ENCODE data around the gene C20orf204.

C20orf204 gene

DNA sequence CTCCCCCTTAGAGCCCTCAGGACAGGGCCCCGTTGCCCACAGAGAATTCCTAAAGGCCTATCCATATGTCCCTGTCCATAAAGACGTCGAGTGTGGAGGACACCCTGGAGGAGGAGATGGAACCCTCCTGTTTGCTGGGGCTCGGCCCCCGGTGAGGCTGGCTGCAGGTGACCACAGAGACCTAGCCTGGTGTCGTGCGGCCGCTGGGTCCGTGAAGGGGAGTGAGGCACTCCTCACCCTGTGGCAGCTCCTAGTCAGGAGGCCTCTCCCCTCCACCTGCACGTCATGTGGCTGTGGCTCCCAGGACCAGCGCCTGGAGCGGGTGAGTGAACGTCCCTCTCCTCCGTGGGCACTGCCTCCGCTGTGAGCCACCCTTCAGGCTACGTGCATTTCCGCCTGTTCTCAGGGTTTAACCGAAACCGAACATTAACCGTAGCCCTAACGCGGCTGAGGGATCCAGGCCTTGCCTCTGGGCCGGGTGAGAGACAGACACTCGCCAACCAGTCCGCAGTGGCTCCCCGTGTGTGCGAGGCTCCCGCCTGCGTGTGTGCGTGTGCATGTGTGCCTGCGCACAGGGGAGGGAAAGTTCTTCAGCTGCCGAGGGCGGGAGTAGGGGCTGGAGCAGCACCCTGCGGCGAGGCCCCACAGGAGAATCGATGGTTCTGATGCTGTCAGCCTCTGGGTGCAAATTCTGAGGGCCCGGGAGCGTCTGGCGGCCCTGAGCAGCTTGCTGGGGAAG, 21.1 kb downstream of the C20orf204 start:
- no peak for DNase-seq (ENCODE audit: low read depth)

DNA sequence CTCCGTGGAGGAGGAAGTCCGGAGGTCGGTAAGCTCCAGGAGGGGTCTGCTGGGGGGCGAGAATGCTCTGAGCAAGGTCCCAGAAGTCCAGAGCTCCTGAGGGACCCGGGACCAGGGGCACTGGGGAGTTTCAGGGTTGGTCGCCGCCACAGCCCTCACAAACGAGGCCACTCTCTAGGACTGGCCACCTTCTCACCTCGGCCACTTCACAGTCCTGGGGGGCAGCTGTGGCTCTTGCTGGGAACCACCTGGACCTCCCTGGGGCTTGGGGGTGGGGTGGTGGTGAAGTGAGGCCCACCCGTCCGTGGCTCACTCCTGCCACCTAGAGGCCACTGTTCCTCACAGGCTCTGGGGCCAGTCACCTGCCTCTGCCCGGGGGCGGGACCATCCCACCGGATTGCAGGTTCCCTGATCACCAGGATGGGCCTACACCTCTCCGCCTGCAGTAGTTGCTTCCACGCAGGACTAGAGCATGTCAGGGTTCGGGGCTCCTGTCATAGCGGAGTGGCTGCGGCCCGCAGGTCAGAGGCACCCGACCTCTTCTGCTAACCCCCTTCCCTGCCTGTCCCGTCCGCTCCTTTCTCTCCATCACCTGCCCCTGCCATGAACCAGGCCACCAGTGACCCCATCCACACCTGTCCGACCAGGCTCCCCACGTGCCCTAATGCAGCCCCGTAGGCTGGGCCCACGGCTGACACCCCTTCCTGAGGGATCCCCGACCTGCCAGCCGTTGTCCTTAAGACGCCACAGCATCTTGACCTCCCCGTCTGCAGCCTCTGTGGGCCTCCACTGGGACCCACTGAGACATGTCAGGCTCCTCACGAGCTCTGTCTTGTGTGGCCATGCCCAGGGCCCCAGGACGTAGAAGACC, 21.9 kb downstream of the C20orf204 start:
- peak; percentile 43 for DNase-seq (ENCODE audit: low read depth)

GRCh38 chr20:64058536-64058935, 22.6 kb downstream of the C20orf204 start:
- DNase-seq (ENCODE audit: low read depth) = no peak

DNA sequence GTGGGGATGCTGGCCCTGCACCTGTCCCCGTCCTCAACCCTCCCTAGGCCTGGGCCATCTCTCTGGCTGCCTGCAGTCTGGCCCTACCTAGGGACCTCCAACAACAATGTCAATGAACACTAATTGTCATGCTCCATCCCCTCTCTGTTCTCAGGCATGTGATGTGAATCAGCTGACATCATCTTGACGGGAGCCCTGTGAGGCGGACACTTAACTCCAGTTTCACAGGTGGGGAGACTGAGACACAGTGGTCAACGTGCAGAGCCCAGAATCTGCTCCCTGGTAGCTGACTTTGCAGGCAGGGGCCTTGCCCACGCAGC, 26.3 kb downstream of the C20orf204 start:
- DNase-seq (ENCODE audit: low read depth) = no peak

DNA sequence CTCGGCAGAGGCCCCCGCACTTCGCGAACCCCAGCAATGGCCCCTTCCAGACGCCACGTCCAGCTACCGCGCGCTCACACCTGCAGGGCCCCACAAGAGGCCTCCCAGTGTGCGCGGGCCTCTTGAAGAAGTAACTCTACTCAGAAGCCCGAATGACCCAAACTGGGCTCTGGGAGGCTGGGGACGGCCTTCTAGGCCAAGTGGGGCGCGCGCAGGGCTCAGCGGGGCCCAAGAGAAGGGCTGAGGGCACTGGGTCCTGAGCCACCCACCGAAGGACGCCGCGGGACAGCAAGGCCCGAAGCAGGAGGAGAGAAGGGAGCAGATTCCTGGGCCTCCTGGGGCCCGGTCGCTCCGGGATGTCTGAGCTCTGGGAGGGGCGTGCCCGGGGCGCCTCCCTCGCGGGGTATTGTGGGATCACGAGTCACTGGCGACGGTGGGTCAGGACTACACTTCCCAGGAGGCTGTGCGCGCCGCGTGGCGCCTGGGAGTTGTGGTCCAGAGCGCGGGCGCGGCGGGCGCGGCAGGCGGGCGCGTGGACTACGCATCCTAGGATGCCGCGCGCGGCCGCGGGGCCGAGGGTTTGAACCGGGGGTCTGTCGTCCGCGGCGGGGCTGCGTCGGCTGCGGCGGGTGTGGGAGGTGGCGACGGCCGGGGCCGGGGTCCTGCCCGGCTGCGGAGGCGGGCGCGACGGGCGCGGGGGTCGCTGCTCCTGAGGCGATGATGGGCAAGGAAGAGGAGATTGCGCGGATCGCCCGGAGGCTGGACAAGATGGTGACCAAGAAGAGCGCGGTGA, 26.8 kb downstream of the C20orf204 start, which contains the start of gene TCEA2:
TSS of gene TCEA2 (plus strand) at position 603 of the 793 bp plus-strand sequence. CDS start at position 718, 115 bp downstream.
- peak; percentile 94 for DNase-seq (ENCODE audit: low read depth)

DNA sequence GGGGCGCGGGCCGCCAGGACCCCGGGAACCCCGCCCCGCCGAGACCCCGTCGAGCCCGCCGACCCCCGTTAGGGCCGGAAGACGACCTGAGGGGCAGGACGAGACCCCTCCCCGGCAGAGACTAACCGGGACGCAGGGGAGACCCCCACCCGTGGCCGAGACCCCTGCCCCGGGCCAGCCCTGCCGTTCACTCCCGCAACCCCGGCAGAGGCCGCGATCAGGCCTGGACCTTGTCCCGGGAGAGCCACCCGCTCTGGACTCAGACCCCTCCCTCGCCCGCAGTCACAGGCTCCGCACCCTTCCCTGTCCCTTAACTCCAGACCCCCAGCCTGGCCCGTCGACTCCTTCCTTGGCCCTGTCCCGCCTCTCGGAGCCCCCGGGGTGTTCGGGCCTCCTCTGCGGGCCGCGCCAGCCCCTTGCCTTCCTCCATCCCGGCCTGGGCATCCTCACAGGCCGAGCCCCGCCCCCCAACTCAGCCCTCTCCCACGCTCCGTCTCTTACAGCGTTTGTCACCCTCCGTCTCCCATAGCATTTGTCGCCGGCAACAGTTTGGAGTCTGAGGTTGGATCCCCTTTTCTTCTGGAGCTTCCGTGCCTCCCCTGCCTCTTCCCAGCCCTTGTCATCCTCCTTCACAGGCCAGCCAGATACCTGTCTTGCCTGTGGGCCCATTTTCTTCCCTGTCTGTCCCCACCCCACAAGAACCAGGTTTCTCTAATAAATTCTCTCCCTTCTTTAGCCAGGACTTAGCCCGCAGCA, 27.6 kb downstream of the C20orf204 start:
- no peak for DNase-seq (ENCODE audit: low read depth)

GRCh38 chr20:64064145-64064698, 28.2 kb downstream of the C20orf204 start:
- no peak for DNase-seq (ENCODE audit: low read depth)

DNA sequence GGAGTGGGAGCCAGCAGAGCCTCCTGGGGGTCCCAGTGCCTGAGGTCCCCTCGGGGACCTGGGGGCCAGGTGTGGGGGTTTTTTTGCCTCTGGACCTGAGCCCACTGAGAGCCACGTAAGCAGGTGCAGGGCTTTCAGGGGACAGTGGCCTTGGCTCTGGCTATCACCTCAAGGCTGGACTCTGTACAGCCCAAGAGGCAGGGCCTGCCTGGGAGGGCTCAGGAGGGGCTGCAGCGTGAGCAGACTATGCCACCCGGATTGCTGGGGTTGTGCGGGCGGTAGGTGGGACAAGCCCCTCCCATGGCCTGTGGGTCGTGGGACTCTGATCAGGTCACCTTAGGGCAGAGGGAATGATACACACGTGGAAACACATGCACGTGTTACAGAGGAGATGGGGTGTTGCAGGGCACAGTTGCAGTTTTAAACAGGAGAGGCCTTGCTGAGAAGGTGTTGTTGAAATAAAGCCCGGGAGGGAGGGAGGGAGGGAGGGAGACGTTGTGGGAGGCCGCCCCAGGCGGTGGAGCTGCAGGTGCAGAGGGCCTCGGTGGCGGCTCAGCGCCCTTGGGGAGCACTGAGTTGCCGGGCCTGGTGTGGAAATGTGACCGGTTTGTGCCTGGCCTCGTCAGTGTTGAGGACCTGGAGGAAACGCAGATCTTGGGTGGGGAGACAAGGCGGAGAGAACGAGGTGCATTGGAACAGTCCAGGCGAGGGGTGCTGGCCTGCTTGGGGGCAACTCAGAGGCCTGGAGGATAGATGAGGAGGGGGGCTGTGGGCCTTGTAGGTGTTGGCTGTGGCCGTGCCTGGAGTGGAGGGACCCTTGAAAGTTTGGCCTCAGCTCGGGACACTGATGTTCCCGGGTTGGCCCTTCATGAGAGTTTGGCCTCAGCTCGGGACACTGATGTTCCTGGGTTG, 29.3 kb downstream of the C20orf204 start:
- no peak for DNase-seq (ENCODE audit: low read depth)

DNA sequence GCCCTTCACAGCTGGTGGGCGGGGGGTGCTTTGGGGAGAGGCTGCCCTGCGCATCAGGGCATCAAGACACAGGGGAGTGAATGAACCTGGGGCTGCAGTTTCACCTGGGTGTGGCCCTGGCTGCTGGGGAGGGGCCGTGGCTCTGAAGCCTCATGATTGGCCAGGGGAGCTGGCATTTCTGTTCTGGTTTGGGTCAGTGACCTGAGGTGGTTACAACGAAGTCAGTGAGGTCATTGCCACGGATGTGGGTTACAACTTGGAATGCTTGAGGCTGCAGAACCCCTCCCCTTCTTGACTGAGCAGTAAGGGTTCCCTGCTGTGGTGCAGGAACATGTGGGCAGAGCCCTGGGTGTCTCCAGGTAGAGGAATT, 30.0 kb downstream of the C20orf204 start:
- DNase-seq (ENCODE audit: low read depth) = peak; percentile 87

- DNase-seq (ENCODE audit: low read depth) = no peak
Observed at GRCh38 chr20:64067005-64067632, 31.1 kb downstream of the C20orf204 start.

- no peak for DNase-seq (ENCODE audit: low read depth)
Observed at GRCh38 chr20:64067733-64068307, 31.8 kb downstream of the C20orf204 start.

- DNase-seq (ENCODE audit: low read depth) = no peak
Observed at GRCh38 chr20:64068386-64069208, 32.6 kb downstream of the C20orf204 start.

DNA sequence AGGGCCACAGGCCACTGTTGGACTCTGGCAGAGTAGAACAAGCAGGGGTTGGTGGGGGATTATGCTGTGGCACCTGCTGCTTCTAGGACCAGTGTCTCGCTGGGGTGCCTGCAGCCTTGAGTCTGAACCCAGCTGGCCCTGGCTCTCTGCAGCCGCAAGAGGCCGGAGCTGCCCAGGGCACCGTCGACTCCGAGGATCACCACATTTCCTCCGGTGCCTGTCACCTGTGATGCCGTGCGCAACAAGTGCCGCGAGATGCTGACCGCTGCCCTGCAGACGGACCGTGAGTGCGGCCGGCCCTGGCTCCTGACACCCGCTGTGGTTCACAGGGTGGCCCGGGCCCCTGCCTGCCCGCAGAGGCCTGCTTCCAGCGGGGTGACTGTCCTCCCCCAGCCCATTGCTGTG, 33.2 kb downstream of the C20orf204 start:
- no peak for DNase-seq (ENCODE audit: low read depth)

DNA sequence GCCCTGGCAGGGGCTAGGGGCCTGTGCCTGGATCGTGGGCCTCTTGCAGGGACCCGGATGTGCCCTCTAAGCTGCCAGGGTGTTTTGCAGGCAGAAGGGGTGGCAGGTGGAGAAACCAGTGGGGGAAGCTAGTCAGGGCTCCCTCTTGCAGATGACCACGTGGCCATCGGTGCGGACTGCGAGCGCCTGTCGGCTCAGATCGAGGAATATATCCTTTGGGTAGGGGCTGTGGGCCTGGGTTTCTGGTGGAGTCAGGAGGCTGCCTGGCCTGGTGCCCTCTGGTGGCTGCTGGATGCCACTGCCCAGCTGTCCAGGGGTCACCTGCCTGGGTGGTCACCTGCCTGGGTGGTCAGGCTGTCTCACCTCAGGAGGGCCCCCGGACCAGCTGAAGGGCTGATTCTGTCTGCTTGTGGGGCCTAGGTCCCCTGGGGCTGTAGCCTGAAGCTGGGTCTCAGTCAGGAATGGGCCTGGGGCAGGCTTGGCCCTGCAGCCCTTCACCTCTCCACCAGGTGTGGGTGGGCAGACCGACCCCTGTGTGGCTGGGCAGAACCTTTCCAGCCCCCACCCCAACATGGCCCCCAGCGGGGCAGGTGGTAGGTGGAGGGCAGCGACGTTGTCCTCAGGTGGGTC, 33.7 kb downstream of the C20orf204 start:
- DNase-seq (ENCODE audit: low read depth) = no peak

- DNase-seq (ENCODE audit: low read depth) = no peak
Observed at GRCh38 chr20:64070244-64070993, 34.4 kb downstream of the C20orf204 start.

DNA sequence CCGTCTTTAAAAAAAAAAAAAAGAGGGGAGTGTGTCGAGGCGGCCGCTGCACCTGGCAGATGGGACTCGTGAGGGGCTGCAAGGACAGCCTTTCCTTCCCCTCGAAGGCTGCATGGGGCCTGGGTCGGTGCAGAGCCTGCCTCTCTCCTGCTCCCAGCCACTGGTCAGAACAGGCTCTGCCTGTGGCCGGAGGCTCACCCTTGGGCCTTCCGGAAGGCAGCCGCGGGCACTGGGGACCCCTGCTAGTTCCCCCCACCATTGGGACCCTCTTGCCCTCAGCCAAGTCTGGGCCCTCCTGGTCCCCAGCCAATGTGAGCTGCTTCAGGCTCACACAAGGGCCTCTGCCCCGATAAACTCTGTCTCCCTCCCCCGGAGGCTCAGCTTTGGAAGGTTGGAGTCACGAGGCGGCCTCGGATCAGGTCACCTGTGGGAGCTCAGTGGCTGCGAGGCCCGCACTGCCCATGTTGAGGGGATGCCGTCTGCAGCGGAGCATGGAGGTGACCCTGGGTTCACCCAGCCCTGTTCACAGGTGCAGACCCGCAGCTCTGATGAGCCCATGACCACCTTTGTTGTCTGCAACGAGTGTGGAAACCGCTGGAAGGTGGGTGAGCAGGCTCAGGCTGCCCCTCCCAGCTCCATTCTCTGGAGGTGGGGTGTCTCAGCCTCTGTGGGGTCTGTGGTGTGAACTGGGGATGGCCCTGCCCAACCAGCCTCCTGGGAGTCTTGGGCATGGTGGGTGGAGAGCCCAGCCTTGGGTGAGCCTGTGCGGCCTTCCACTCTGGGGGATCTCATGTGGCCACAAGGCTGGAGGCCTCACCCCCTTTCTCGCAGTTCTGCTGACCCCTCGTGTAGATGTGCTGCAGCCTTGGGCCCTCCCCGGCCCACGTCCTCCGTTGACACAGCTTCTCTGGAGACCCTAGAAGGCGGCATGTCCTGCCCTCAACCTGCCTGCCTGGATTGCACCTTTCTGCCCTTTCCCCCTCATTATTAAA, 35.7 kb downstream of the C20orf204 start:
- DNase-seq (ENCODE audit: low read depth) = no peak

Measured in amniotic epithelial cell (primary cell).